ENCODE measurements around the gene WWOX.
"Not testable (repeated sequence)": the region's sequence is repeated elsewhere in the genome, so short reads cannot be mapped to it uniquely, and the experiment has no call there.

The WWOX gene

GRCh38 chr16:78099271-78100111, at the start of gene WWOX:
Gene WWOX, plus strand, starts transcription at chr16:78099654.
- in situ Hi-C loops (cut with MboI; ENCODE audit: low sequenced_read_pairs), result no loop called here

- in situ Hi-C loops (cut with MboI; ENCODE audit: low sequenced_read_pairs), result no loop called here
Measured at GRCh38 chr16:78050734-78051400, 48.6 kb upstream of the WWOX start.

GRCh38 chr16:78057803-78058564, 41.5 kb upstream of the WWOX start:
- in situ Hi-C loops (cut with MboI; ENCODE audit: low sequenced_read_pairs), result no loop called here

- in situ Hi-C loops (cut with MboI; ENCODE audit: low sequenced_read_pairs), result not testable (repeated sequence)
Measured at GRCh38 chr16:78059806-78060205, 39.6 kb upstream of the WWOX start.

- in situ Hi-C loops (cut with MboI; ENCODE audit: low sequenced_read_pairs), result no loop called here
Measured at GRCh38 chr16:78060295-78060694, 39.2 kb upstream of the WWOX start.

GRCh38 chr16:78060809-78061208, 38.6 kb upstream of the WWOX start:
- in situ Hi-C loops (cut with MboI; ENCODE audit: low sequenced_read_pairs), result no loop called here

- in situ Hi-C loops (cut with MboI; ENCODE audit: low sequenced_read_pairs), result no loop called here
Measured at GRCh38 chr16:78065319-78065718, 34.1 kb upstream of the WWOX start.

GRCh38 chr16:78069913-78070312, 29.5 kb upstream of the WWOX start:
- in situ Hi-C loops (cut with MboI; ENCODE audit: low sequenced_read_pairs), result no loop called here

GRCh38 chr16:78072275-78072674, 27.2 kb upstream of the WWOX start:
- in situ Hi-C loops (cut with MboI; ENCODE audit: low sequenced_read_pairs), result no loop called here

GRCh38 chr16:78075800-78076199, 23.7 kb upstream of the WWOX start:
- in situ Hi-C loops (cut with MboI; ENCODE audit: low sequenced_read_pairs), result no loop called here

GRCh38 chr16:78081341-78081740, 18.1 kb upstream of the WWOX start:
- in situ Hi-C loops (cut with MboI; ENCODE audit: low sequenced_read_pairs), result no loop called here

GRCh38 chr16:78091419-78091818, 8.0 kb upstream of the WWOX start:
- in situ Hi-C loops (cut with MboI; ENCODE audit: low sequenced_read_pairs), result no loop called here

- in situ Hi-C loops (cut with MboI; ENCODE audit: low sequenced_read_pairs), result no loop called here
Measured at GRCh38 chr16:78092758-78093157, 6.7 kb upstream of the WWOX start.

GRCh38 chr16:78094166-78094565, 5.3 kb upstream of the WWOX start:
- in situ Hi-C loops (cut with MboI; ENCODE audit: low sequenced_read_pairs), result no loop called here

GRCh38 chr16:78094998-78095397, 4.5 kb upstream of the WWOX start:
- in situ Hi-C loops (cut with MboI; ENCODE audit: low sequenced_read_pairs), result no loop called here

- in situ Hi-C loops (cut with MboI; ENCODE audit: low sequenced_read_pairs), result no loop called here
Measured at GRCh38 chr16:78096386-78096785, 3.1 kb upstream of the WWOX start.

- in situ Hi-C loops (cut with MboI; ENCODE audit: low sequenced_read_pairs), result no loop called here
Measured at GRCh38 chr16:78097548-78097947, 1.9 kb upstream of the WWOX start.

- in situ Hi-C loops (cut with MboI; ENCODE audit: low sequenced_read_pairs), result no loop called here
Measured at GRCh38 chr16:78098087-78098486, 1.4 kb upstream of the WWOX start.

- in situ Hi-C loops (cut with MboI; ENCODE audit: low sequenced_read_pairs), result no loop called here
Measured at GRCh38 chr16:78098595-78099270, 721 bp upstream of the WWOX start.

- in situ Hi-C loops (cut with MboI; ENCODE audit: low sequenced_read_pairs), result no loop called here
Measured at GRCh38 chr16:78100112-78100467, 636 bp downstream of the WWOX start.

- in situ Hi-C loops (cut with MboI; ENCODE audit: low sequenced_read_pairs), result no loop called here
Measured at GRCh38 chr16:78102122-78102660, 2.7 kb downstream of the WWOX start.

Data from HL-60/S4 (cell line).